GM21723 (cell line): Measurements from ENCODE around the gene NACC2.

ENCODE experiments used
- ATAC-seq: cut with Tn5 transposase; IDR thresholded peaks from one replicate; pipeline ENCODE4 v1.9.1; 2021; ENCODE audit warnings: mild to moderate bottlenecking, moderate library complexity; ENCODE audit not compliant: unreplicated experiment

Gene NACC2

GRCh38 chr9:136093346-136093986 is 1.6 kb downstream of the NACC2 start:
- no peak for ATAC-seq

GRCh38 chr9:136092741-136093140 is 2.3 kb downstream of the NACC2 start:
- no peak for ATAC-seq

GRCh38 chr9:136092353-136092650 is 2.8 kb downstream of the NACC2 start:
- no peak for ATAC-seq

DNA sequence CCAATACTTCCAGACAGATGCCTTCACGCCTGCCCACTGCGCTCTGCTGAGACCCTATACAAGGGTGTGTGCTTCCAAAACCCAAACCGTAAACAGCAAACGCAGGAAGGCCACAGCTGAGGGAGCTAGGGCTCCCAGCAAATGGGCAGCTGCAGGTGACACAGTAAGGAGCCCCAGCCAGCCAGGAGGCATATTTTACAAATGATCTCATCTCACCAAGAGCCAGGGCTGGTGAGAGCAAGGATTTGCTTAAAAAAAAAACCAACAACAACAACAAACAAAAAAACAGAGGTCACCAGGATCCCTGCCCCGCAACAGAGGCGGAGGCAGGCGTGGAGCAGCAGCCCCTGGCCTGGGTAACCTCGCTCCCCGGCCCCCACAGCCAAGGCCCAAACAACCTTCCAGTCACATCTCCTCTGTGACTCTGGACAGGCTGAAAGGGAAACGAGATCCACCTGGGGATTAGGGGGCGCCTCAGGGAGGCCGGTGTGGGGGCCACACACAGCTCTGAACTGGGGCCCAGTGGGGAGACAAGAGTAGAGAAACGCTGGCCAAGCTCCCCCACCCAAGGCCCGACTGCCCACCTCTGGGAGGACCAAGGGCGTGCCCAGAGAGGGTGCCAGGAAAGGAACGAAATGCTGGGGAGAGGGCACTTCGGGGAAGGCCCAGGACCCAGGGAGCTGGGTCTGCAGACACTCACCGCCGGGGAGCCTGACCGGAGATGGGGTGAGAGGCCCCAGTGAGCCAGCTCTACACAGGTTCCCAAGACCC is 3.3 kb downstream of the NACC2 start:
- ATAC-seq: no peak

DNA sequence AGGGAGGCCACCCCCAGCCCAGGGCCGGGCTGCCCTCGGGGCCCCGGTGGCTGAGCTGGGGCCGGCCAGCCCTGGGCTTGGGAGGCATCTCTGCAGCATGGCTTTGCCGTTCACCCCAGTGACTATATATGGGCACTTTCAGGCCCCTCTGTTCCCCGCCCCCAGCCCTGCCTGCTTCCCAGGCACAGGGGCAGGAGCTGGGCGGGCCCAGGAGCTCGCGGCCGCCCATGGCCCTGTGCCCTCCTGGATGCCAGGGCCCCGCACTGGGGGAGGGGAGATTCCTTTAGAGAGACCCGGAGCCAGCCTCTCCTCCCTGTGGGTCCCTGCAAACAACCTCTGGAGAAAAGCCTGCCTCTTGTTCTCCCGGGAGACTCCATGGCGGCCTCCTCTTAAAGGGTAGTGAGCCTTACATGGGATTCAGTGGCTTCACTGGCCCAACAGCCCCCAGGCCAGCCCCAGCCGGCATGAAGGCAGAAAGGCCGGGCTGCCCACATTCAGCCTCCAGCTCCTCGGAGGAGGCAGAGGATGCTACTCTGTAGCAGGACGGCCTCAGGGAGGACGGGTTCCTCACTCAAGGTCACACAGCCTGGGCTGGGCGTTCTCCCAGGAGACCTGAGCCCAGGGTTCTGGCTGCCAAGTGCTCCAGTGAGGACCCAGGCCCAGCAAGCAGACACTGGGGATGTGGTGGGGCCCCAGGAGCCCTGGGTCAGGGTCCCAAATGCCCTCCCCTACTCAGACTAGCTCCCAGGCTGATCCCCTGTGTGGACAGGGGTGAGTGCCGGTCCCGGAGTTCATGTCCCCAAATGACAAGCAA is 4.1 kb downstream of the NACC2 start:
- ATAC-seq: no peak

DNA sequence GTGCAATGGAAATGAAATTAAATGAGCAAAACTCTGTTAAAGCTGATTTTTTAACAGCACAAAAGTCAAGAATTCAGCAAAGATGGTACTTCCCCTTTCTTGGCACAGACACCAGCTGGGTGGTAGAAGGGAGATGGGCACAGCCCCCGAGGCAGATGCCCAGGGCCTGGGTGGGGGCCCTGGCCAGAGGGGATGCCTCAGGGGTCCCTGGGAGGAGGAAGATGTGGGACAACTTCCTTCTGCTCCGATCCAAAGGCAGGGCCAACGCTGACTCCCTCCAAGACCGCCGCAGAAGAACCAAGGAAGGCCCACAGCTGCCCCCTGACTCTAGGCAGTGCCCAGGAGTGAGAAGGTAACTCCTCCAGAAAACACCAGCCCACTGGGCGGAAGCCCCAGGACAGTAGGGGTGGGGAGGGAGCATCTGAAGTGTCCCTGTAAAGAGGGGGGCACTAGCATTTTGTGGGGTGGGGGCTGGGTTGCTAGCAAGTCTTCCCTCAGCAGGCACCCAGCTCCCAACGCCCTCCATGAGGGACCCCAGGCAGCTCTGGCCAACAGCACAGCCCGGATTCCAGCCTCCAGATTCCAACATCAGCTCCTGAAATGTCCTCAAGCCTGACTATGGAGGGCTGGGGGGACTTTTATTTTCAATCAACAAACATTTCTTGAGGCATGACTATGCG is 4.9 kb downstream of the NACC2 start:
- ATAC-seq: no peak

- ATAC-seq: no peak
These were observed 5.4 kb downstream of the NACC2 start for GRCh38 chr9:136089697-136090045.

GRCh38 chr9:136088939-136089696 is 6.0 kb downstream of the NACC2 start:
- ATAC-seq: no peak

DNA sequence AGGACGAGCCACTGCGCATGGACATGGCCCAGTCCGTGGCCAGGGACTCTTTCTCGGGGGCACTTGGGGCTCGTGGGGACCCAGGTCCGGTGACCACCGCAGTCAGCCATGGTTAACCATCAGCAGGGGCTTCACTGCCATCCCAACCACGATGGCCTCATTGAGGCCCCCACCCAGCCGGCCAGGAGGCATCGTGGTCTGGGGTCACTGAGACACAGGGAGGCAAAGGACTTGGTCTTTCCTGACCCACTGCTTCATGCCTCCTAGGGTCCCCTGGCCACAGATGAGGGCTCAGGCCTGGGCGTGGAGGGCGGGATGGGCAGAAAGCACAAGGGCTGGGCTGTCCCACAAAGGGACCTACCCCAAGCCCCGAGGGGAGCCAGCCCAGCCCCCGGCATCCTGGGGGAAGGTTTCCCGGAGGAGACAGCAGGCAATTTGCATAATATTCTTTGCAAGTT is 6.6 kb downstream of the NACC2 start:
- ATAC-seq: no peak

DNA sequence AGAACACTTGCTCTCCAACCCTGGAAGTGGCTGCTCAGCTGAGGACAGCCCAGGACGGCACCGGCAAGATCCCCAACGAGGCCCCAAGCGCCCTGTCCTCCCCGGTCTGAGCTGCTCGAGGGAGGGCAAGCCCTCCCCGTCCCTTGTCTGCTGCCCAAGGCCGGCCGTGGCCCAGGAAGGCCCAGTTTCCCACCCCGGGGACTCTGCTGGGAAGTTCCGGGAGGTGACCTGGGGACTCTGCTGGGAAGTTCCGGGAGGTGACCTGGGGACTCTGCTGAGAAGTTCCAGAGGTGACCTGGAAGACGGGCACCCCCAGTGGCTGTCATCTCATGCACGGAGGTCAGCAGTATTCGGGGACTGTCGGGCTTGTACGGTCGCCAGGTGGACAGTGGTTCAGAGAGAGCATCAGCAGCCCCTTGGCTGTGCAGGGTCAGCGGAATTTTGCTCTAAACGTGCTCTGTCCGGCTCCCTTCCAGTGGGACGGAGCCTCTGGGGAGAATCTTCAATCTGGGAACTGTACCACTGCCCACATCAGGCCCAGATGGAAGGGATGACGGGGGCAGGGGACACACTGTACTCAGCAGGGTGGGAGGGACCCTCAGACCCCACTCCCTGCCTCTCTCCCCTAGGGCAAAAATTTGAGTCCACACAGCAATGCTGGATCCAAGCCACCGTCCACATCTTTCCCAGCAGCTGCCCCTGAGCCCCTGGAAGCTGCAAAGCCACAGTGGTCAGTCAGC is 7.2 kb downstream of the NACC2 start:
- ATAC-seq: no peak

DNA sequence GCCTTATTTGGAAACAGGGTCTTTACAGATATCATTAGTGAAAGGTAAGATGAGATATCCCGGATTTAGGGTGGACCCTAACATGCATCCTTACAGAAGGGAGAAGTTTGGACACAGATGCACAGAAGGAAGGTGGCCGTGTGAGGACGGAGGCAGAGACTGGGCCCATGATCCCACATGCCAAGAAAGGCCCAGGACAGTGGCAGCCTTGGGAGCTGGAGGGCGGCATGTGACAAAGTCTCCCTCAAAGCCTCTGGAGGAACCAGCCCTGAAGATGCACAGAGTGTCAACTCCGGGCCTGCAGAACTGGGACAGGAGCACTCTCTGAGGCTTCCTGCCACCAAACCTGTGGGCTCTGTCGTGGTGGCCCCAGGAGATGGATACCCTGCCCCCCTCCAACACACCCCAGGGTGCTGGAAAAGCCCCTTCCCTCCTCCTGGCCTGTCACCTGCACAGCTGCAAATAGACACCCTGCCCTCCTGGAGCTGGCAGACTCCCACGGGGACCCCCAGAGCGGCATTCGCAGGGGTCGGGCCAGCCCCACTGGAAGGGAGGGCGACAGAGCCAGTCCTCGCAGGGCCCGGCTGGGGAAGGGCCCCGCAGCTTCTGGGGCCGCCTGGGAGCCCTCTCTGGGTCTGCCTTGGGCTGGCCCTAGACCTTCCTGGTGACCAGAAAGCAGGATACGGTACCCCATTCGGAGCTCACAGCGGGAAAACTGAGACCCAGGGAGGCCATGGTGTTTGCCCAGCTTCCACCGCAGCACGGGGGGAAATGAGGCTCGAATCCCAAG is 7.9 kb downstream of the NACC2 start:
- no peak for ATAC-seq

GRCh38 chr9:136086213-136086881 is 8.7 kb downstream of the NACC2 start:
- ATAC-seq: no peak

DNA sequence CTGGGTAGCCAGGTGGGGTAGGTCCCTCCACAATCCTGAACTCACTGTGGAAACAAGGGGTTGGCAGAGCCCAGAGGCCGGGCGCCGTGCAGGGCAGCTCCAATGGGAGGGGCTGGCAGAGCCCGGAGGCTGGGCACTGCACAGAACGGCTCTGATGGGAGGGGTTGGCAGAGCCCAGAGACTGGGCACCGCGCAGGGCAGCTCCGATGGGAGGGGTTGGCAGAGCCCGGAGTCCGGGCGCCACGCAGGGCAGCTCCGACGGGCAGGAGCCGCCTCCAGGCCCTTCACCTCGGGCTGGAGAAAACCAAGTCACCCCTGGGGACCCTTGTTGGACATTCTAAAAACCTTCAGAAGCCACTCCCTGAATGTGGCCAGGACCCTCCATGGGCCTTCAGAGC is 9.3 kb downstream of the NACC2 start:
- ATAC-seq: no peak

DNA sequence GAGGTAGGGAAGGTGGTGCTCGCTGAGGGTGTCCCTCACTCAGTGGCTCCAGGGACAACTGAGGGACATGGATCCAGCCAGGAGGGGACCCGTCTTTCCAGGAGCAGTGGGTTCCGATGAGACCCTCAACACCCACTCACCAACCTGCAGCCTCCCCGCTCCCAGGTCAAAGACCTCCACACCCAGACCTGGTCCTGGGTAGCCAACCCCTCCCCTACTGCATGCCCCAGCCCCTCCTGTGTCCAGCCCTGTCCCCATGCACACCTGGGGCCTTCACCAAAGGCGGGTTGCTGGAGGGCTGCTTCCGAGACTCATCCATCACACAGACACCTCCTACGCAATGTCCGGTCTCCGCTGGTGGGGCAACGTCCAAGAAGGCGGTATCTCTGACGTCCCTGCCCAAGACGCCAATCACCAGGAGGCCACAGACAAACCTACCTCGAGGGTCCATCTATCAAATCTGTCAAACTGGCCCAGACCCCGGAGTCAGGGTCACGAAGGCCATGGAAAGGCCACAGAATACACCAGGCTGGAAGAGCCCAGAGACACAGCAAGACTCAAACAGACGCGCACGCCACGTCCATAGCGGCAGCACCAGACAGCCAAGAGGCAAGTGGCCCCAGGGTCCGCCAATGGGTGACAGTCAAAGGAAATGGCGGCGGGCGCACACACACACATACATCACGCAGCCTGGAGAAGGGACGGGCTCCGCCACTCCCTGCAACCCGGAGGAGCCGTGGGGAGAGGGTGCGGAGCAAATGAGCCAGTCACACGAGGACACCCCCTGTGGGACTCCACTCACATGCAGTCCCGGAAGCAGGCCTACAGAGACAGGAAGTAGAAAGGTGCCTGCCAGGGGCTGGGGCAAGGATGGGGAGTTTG is 10.8 kb downstream of the NACC2 start:
- no peak for ATAC-seq

DNA sequence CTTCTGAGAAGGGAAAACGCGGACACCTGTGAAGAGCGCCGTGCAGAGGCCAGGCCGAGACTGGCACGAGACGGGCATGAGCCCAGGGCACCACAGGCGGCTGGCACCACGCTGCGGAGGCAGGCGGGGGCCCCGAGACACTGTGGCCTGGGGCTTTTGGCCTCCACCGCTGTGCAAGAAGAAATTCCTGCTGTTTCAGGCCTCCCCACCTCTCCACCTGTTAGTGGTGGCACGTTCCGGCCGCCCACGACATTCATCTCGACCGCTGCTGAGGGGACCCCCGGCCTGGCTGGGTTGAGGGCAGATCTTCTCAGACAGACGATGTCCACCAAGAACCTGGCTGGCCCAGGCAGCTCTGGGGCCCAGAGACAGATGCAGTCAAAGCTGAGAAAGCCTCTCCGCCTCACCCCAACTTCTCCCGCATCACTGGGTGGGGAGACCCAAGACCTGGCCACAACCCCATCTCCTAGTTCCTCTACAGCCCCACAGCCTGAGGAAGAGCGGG is 11.5 kb downstream of the NACC2 start:
- no peak for ATAC-seq

GRCh38 chr9:136082496-136083361 is 12.4 kb downstream of the NACC2 start:
- no peak for ATAC-seq
